Common myeloid progenitor, CD34-positive (primary cell): ENCODE measurements around the gene ADARB2.

Experiments
- CTCF ChIA-PET: fragments of 350-600 bp; sonication (Branson Sonifier 250); formaldehyde crosslinking; loops from one replicate; lab custom pipeline; 2021; ENCODE audit warnings: antibody characterized with exemption; lab: Charles Lee
- POLR2A ChIA-PET: fragments of 350-600 bp; sonication (Branson Sonifier 250); formaldehyde crosslinking; loops from one replicate; lab custom pipeline; 2021; ENCODE audit warnings: antibody characterized with exemption; lab: Charles Lee
- DNase-seq, 3 donors: peaks; one replicate each; pipeline versions ENCODE4 v3.0.0 to v3.0.0-alpha.2; 2013
- H3K27ac ChIP-seq, 2 experiments: 1 replicate in 1 of 2; 2 replicates in 1 of 2; pipeline ENCODE4 v1.7.0; 2013; ENCODE audit warnings: inconsistent platforms in 2 of 2, low read length in 2 of 2, mild to moderate bottlenecking in 2 of 2, low read depth in 1 of 2, moderate library complexity in 1 of 2; ENCODE audit not compliant: severe bottlenecking in 2 of 2, insufficient read depth in 1 of 2, poor library complexity in 1 of 2
- H3K27me3 ChIP-seq, 5 experiments: replicated peaks in 2 of 5; 1 replicate in 3 of 5; 2 replicates in 2 of 5; pipeline versions ENCODE4 v1.6.1 to v1.7.0; 2013; ENCODE audit warnings: low read length in 4 of 5, mild to moderate bottlenecking in 2 of 5, moderate library complexity in 2 of 5, inconsistent platforms in 1 of 5; ENCODE audit not compliant: insufficient read depth in 5 of 5, control insufficient read depth in 4 of 5
- H3K36me3 ChIP-seq, 4 experiments: 1 replicate in 2 of 4; 2 replicates in 2 of 4; pipeline versions ENCODE4 v1.6.1 to v1.7.0; 2013; ENCODE audit warnings: low read length in 3 of 4, control low read depth in 1 of 4, mild to moderate bottlenecking in 1 of 4; ENCODE audit not compliant: control insufficient read depth in 4 of 4, insufficient read depth in 4 of 4
- H3K4me1 ChIP-seq, 4 experiments: 1 replicate in 3 of 4; 2 replicates in 1 of 4; pipeline versions ENCODE4 v1.6.1 to v1.7.1; 2013; ENCODE audit warnings: low read length in 3 of 4, mild to moderate bottlenecking in 3 of 4, control low read depth in 1 of 4, inconsistent platforms in 1 of 4, moderate library complexity in 1 of 4; ENCODE audit not compliant: control insufficient read depth in 4 of 4, insufficient read depth in 4 of 4; ENCODE audit errors: control extremely low read depth in 1 of 4
- H3K4me3 ChIP-seq, 7 experiments: 1 replicate in 4 of 7; 2 replicates in 3 of 7; pipeline versions ENCODE4 v1.5.1 to v1.7.0; 2013; ENCODE audit warnings: mild to moderate bottlenecking in 7 of 7, low read length in 6 of 7, moderate library complexity in 6 of 7, inconsistent platforms in 2 of 7, low read depth in 2 of 7, control low read depth in 1 of 7; ENCODE audit not compliant: insufficient read depth in 4 of 7, control insufficient read depth in 1 of 7; ENCODE audit errors: extremely low read depth in 1 of 7
- H3K9me3 ChIP-seq, 5 experiments: 1 replicate in 4 of 5; 2 replicates in 1 of 5; pipeline versions ENCODE4 v1.6.1 to v1.7.1; 2013; ENCODE audit warnings: low read length in 4 of 5, mild to moderate bottlenecking in 2 of 5, inconsistent platforms in 1 of 5, low read depth in 1 of 5, moderate library complexity in 1 of 5; ENCODE audit not compliant: control insufficient read depth in 4 of 5, insufficient read depth in 2 of 5; ENCODE audit errors: control extremely low read depth in 1 of 5
- WGBS: methylation state at CpG from one replicate; pipeline ENCODE4 v1.1.5; 2013; ENCODE audit not compliant: insufficient coverage; 5-methylcytosine and 5-hydroxymethylcytosine counted together

Gene ADARB2

GRCh38 chr10:1498746-1499358, 238.5 kb downstream of the ADARB2 start:
- POLR2A ChIA-PET, result no interaction called here
- Histone ChIP-seq H3K4me3 (no peak overlapping the region), H3K9me3 (no peaks in the 10 kb centered on the region), H3K36me3 (no peaks in the 10 kb centered on the region), H3K27me3 (no peaks in the 10 kb centered on the region), H3K4me1 (no peaks in the 10 kb centered on the region), H3K27ac (no peak overlapping the region)
- DNase-seq, result no peak
- CTCF ChIA-PET, result no interaction called here
- 98% methylated on average over 5 of the region's 5 CpGs for WGBS

DNA sequence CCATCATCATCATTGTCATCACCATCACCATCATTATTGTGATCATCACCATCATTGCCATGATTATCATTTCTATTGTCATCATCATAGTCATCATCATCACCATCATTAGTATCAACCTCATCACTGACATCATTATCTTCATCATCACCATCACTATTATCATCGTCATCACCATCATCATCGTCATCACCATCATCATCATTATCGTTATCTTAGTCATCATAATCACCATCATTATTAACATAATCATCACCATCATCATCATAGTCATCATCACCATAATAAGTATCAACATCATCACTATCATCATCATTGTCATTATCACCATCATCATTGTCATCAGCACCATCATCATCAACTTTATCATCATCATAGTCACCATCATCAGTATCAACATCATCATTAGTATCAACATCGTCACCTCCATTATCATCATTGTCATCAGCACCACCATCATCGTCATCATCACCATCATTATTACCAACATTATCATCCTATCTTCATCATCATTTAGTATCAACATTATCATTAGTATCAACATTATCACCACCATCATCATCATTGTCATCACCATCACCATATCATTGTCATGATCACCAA, 241.3 kb downstream of the ADARB2 start:
- ChIA-PET POLR2A (no interaction called here), CTCF (interaction anchor here (1.0 kb wide), 1 partner anchor 10 kb away, joined by 3 read pairs; no protein-coding TSS in a partner anchor)
- Histone ChIP-seq H3K9me3 (no peaks in the 10 kb centered on the region), H3K27me3 (no peaks in the 10 kb centered on the region), H3K4me1 (no peaks in the 10 kb centered on the region), H3K27ac (no peak overlapping the region), H3K36me3 (no peaks in the 10 kb centered on the region), H3K4me3 (no peak overlapping the region)
- DNase-seq, result no peak
- WGBS, result 92% methylated on average over 5 of the region's 5 CpGs

GRCh38 chr10:1492641-1493040, 244.7 kb downstream of the ADARB2 start:
- no peaks in the 10 kb centered on the region for H3K4me1 ChIP-seq
- ChIA-PET CTCF (no interaction called here), POLR2A (no interaction called here)
- H3K27me3 ChIP-seq, result peaks cover 0 to 2% (median 0%) of the 10 kb centered on the region in 5 experiments
- no peaks in the 10 kb centered on the region for H3K9me3 ChIP-seq
- H3K27ac ChIP-seq, result no peak overlapping the region
- DNase-seq, result no peak
- no peaks in the 10 kb centered on the region for H3K36me3 ChIP-seq
- WGBS, result 98% methylated on average over 8 of the region's 9 CpGs
- no peak overlapping the region for H3K4me3 ChIP-seq

DNA sequence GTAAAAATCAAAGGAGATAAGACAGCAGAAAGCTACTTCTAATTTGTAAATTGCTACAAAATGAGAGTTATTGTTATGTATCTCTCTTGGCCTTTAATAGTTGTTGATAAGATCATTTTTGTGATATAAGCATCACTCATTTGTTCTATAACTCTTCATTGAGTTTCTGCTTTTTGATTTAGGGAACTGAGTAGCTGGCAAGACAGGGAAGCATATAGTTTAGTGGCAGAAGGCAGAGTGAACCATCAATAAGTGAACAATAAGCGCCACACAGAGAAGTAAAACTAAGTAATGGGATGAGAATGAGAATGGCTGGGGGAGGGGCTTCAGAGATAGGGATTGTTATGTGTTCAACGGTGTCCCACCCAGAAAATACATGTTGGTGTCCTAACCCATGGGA, 245.4 kb downstream of the ADARB2 start:
- WGBS, result 94% methylated on average over 2 of the region's 2 CpGs
- CTCF ChIA-PET, result no interaction called here
- Histone ChIP-seq H3K27me3 (peaks cover 0 to 2% (median 0%) of the 10 kb centered on the region in 5 experiments), H3K4me3 (no peak overlapping the region), H3K27ac (no peak overlapping the region), H3K36me3 (no peaks in the 10 kb centered on the region), H3K9me3 (no peaks in the 10 kb centered on the region), H3K4me1 (no peaks in the 10 kb centered on the region)
- no peak for DNase-seq
- POLR2A ChIA-PET, result interaction anchor here (0.6 kb wide), 1 partner anchor 420 kb away, joined by 3 read pairs; no protein-coding TSS in a partner anchor

GRCh38 chr10:1489801-1490200, 247.5 kb downstream of the ADARB2 start:
- Histone ChIP-seq H3K27ac (no peak overlapping the region), H3K36me3 (no peaks in the 10 kb centered on the region), H3K9me3 (no peaks in the 10 kb centered on the region), H3K4me1 (no peaks in the 10 kb centered on the region), H3K4me3 (no peak overlapping the region), H3K27me3 (peaks cover 0 to 2% (median 0%) of the 10 kb centered on the region in 5 experiments)
- ChIA-PET CTCF (no interaction called here), POLR2A (no interaction called here)
- DNase-seq, result no peak
- 95% methylated on average over 2 of the region's 4 CpGs for WGBS

GRCh38 chr10:1488970-1489548, 248.3 kb downstream of the ADARB2 start:
- Histone ChIP-seq H3K4me3 (no peak overlapping the region), H3K9me3 (no peaks in the 10 kb centered on the region), H3K36me3 (no peaks in the 10 kb centered on the region), H3K27me3 (peaks cover 0 to 2% (median 0%) of the 10 kb centered on the region in 5 experiments), H3K27ac (no peak overlapping the region), H3K4me1 (no peaks in the 10 kb centered on the region)
- WGBS, result 87% methylated on average over 20 of the region's 20 CpGs
- peak; percentile 22 to 63 (median 50) for DNase-seq
- POLR2A ChIA-PET, result interaction anchor here (0.6 kb wide), 1 partner anchor 208 kb away, joined by 3 read pairs; no protein-coding TSS in a partner anchor
- CTCF ChIA-PET, result no interaction called here
